Head of caudate nucleus (tissue), 42 donors: ENCODE results near the gene TOP1.

Experiments
- DNase-seq, 42 donors: peaks; one replicate each; pipeline versions ENCODE4 v3.0.0 to v3.0.0-alpha.2; 2020 to 2021; ENCODE audit warnings: mixed read lengths in 7 of 42
- intact Hi-C: fragments of 100-400 bp; cut with DNase I; formaldehyde crosslinking; loops from one replicate; pipeline ENCODE4 v1.15.0; 2022

The TOP1 gene

GRCh38 chr20:41151134-41151869, 122.7 kb downstream of the TOP1 start:
- peak in 1 of 42 donors; percentile 47 for DNase-seq
- intact Hi-C loops, result no loop called here

GRCh38 chr20:41152108-41152757, 123.6 kb downstream of the TOP1 start:
- intact Hi-C loops, result no loop called here
- no peak for DNase-seq

DNA sequence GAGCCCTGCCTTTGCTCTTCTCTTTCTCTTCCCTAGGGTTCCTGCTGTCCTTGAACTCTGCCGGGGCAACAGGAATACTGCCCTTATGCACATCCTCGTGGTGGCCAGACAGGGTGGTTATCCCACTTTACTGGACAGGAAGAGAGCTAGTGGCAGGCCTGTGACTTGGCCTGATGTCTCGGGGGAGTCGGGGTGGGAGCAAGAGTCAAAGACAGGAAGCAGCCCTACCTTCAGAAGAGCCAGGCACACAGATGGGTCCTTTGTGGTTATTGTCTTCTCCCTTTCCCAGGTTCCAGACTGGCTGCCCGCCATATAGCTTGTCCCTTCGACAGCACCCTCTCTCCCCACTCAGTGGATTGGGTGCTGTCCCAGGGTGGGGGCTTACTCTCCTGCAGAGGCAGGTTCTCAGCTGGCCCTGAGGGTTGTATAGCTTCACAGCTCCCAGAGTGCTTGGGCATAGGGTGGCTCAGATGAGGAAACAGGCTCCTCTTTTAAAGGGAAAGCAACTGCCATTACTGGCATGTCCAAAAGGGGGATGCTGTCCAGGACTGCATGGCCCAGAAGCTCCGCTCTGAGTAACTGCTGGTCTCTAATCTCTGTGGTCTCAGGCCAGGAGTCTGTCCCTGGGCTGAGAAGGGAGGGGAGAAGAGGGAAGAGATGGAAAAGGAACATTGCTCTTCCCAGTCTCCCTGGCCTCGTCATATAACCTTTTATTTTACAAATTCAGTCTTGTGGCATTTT, 126.0 kb downstream of the TOP1 start:
- DNase-seq, result no peak
- intact Hi-C loops, result no loop called here

GRCh38 chr20:41155261-41155660, 126.6 kb downstream of the TOP1 start:
- no peak for DNase-seq
- intact Hi-C loops, result no loop called here

DNA sequence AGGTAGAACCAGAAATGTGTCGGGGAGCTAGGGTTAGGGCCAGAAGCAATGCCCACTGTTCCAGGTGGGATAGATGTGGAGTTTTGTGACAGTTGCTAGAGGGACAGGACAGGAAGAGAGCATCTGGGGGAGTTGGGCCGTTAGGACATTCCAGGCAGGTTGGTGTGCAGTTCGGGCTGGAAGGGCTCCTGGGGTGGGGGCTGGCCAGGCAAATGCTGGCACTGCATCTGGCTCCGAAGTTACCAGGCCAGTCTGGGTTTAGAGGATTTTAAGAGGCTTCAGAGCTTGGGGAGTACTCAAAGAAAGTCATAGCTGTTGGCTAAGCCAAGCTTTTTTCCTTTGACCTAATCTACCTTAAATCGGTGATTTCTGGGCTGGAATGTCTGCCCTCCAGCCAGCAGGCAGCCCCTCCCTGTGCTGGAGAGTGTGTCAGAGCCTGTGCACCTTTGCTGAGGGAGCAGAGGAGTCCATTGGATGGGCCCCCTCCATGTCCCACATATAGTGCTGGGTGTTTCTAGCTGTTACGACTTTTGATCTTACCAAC, 129.5 kb downstream of the TOP1 start:
- no peak for DNase-seq
- intact Hi-C loops, result no loop called here

DNA sequence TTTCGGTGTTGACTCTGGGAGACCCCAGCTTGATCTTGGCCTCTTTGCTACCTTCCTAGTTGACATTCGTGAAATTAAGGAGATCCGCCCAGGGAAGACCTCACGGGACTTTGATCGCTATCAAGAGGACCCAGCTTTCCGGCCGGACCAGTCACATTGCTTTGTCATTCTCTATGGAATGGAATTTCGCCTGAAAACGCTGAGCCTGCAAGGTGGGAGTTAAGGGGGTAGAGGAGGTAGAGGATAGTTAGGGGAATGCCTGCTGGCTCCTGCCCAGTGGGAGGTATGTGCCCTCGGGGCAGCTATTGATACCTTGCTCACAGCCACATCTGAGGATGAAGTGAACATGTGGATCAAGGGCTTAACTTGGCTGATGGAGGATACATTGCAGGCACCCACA, 130.9 kb downstream of the TOP1 start:
- intact Hi-C loops, result no loop called here
- DNase-seq, result no peak

- intact Hi-C loops, result no loop called here
- no peak for DNase-seq
Measured at GRCh38 chr20:41160686-41161085, 132.1 kb downstream of the TOP1 start.

DNA sequence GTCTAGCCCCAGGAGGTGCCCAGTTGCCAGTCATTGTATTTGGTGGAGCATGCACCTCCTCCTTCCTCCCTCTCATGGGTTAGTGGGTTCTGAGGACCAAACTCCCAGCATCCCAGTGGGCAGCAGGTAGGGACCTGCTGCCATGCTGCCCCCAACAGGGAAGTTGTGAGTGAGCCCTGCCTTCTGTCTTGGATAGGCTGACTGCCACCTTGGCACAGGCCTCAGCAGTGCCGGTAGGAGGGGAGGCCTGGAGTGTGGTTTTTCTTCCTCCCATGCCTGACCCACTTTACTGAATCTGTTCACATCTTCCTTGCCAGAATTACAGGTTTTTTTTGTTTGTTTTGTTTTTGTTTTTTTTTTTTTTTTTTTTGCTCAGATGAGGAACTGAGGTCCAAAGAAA, 133.3 kb downstream of the TOP1 start:
- intact Hi-C loops, result no loop called here
- peak in 5 of 42 donors; percentile 42 to 65 (median 48) for DNase-seq

DNA sequence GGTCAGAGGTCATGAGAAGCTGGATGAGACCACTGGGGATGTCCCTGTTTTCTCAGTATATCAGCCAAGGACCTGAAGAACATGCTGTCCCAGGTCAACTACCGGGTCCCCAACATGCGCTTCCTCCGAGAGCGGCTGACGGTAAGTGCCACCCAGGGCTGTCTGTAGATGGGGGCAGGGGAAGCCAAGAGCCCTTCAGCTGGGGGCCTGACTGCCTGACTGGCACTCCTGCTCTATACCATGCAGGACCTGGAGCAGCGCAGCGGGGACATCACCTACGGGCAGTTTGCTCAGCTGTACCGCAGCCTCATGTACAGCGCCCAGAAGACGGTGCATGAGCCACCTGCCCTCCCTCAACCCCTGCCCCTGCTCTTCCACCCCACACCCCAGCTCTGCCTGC, 133.8 kb downstream of the TOP1 start:
- no peak for DNase-seq
- intact Hi-C loops, result no loop called here

GRCh38 chr20:41163821-41164220, 135.2 kb downstream of the TOP1 start:
- no peak for DNase-seq
- intact Hi-C loops, result no loop called here

DNA sequence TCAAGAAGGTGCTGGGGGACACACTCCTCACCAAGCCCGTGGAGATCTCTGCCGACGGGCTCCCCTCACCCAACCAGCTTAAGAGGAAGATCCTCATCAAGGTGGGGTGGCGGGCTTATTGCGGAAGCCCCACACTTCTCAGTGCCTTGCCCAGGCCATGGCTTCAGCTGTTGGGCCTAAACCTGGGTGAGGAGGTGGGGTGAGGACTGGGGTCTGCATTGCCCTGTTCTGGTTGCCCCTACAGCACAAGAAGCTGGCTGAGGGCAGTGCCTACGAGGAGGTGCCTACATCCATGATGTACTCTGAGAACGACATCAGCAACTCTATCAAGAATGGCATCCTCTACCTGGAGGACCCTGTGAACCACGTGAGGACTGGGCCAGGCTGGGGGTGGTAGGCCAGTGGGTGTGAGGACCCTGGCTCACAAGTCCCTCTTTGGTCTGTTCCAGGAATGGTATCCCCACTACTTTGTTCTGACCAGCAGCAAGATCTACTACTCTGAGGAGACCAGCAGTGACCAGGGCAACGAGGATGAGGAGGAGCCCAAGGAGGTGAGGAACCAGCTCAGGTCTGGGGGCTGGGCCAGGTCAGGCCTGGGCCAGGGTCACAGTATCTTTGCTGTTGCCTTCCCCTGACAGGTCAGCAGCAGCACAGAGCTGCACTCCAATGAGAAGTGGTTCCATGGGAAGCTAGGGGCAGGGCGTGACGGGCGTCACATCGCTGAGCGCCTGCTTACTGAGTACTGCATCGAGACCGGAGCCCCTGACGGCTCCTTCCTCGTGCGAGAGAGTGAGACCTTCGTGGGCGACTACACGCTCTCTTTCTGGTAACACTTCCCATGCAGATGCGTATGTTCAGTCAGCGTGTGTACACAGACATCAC, 136.6 kb downstream of the TOP1 start:
- intact Hi-C loops, result no loop called here
- peak in 4 of 42 donors; percentile 3 to 31 (median 24) for DNase-seq

- intact Hi-C loops, result no loop called here
- DNase-seq, result peak in 9 of 42 donors; percentile 1 to 34 (median 8)
Measured at GRCh38 chr20:41166201-41167117, 137.8 kb downstream of the TOP1 start.

DNA sequence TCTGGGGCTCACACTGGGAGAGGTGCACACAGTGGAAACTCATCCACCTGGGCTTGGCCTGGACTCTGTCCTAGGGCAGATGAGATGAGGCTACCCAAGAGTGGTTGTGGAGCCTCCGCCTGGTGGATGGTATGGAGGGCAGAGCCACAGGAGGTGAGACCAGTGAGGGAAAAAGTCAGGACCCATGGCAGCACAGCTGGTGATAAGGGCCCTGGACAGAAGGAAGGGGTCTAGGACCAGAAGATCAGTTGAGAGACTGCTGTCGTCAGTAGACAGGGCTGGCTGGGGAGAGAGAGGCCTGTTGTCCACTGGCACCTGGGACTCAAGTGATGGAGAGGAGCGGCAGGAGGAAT, 138.5 kb downstream of the TOP1 start:
- DNase-seq, result peak in 6 of 42 donors; percentile 3 to 26 (median 14)
- intact Hi-C loops, result no loop called here

DNA sequence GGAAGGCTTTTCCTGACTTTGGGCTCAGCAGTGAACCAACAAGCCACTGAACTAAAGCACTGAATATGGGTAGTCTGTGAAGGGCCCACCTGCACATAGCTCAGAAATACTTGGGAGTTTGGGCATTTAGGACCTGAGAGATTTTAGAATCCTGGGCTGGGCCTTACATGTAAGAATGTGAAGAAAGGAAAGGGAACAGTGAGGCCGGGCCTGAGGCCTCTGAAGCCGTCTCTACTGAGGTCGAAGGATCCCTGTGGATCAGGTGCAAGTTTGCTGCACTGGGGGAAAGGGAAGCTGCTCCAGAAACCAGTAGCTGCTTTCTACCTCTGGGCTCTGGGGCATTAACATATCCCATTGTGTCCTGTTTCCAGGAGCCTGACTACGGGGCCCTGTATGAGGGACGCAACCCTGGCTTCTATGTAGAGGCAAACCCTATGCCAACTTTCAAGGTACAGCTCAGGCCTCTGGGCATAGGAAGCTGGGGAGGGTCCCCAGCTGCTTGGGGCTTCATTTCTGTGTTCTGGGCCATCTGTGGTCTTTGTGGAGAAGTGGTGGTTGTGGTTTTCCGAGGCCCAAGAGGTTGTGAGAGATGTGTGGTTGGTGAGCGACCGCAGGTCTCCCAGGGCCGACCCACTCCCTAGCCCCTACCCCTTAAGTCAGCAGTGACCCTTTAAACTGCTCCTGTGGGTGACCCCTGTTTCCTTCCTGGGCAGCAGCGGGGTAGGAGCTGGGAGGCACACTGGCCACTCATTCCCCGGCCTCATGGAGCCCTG, 139.0 kb downstream of the TOP1 start:
- DNase-seq, result peak in 8 of 42 donors; percentile 2 to 28 (median 8)
- intact Hi-C loops, result no loop called here

DNA sequence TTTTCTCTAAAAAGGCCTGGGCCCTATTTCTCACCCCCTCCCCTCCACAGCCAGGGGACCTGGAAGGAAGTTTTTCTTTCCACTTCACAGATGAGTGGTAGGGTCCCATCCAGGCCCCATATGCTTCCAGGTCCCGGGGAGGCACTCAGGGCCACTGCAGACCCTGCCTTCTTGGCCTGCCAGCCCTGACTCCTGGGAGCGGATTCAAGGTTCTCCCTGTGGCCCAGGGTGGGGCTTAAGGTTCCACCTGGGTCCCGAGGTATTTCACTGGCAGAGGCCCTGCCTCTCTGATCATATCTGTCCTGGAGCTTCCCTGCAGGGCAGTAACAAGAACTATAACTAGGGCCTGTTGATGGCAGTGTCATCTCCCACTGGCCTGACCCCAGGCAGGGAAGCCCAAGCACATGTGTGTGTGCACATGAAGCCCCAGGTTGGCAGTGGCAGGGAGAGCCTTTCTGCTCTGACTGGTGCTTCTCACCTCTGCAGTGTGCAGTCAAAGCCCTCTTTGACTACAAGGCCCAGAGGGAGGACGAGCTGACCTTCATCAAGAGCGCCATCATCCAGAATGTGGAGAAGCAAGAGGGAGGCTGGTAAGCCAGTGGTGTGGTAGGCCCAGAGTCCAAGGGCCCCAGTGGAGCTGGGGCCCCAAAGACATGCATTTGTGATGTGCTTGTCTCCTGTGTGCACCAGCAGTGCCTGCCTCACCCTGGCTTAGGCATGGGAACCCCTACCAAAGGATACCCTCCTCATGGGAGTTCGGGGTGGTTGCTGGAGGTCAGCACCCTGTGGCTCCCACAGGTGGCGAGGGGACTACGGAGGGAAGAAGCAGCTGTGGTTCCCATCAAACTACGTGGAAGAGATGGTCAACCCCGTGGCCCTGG, 139.9 kb downstream of the TOP1 start:
- DNase-seq, result peak in 12 of 42 donors; percentile 3 to 30 (median 10)
- intact Hi-C loops, result no loop called here

GRCh38 chr20:41169162-41169690, 140.6 kb downstream of the TOP1 start:
- intact Hi-C loops, result no loop called here
- DNase-seq, result peak in 9 of 42 donors; percentile 1 to 29 (median 5)
